Vagina (tissue), 2 donors: Measurements from ENCODE around the gene KDM4C.

Experiments used
- CTCF ChIP-seq, 3 experiments: fragments of 450-650 bp in 2 of 3; fragments of 200-600 bp in 1 of 3; sonication (generic) in 1 of 3; IDR thresholded peaks; one replicate each; pipeline ENCODE4 v1.5.1; 2017 to 2019; ENCODE audit warnings: antibody characterized with exemption in 3 of 3, mild to moderate bottlenecking in 2 of 3, moderate library complexity in 2 of 3
- POLR2A ChIP-seq, 2 donors: fragments of 450-650 bp; IDR thresholded peaks; one replicate each; pipeline ENCODE4 v1.6.1; 2017; ENCODE audit warnings: antibody characterized with exemption in 2 of 2, mild to moderate bottlenecking in 2 of 2, moderate library complexity in 2 of 2
- POLR2AphosphoS5 ChIP-seq, 2 donors: sonication (generic); formaldehyde crosslinking; IDR thresholded peaks; one replicate each; pipeline ENCODE4 v1.9.0; 2017; ENCODE audit warnings: antibody characterized with exemption in 2 of 2, mild to moderate bottlenecking in 2 of 2, low read depth in 1 of 2; ENCODE audit not compliant: insufficient read depth in 1 of 2

- peak in 1 of 3 experiments; percentile 15 for TF ChIP-seq CTCF (IDR thresholded peaks at IDR 0.05)
- TF ChIP-seq POLR2A (IDR thresholded peaks at IDR 0.05), result no peak
- TF ChIP-seq POLR2AphosphoS5 (IDR thresholded peaks at IDR 0.05; ENCODE audit: insufficient read depth in 1 of 2, low read depth in 1 of 2), result no peak
Observed at GRCh38 chr9:6758498-6759184, 868 bp downstream of the KDM4C start.
